ENCODE measurements around the gene CPD.

The CPD gene

GRCh38 chr17:30505868-30506417 is 127.2 kb downstream of the CPD start:
- no peak for DNase-seq (ENCODE audit: low read depth in 2 of 2)

- DNase-seq (ENCODE audit: low read depth in 2 of 2) = no peak
These were observed 127.8 kb downstream of the CPD start for GRCh38 chr17:30506481-30506880.

- no peak for DNase-seq (ENCODE audit: low read depth in 2 of 2)
These were observed 134.6 kb downstream of the CPD start for GRCh38 chr17:30513346-30513745.

- no peak for DNase-seq (ENCODE audit: low read depth in 2 of 2)
These were observed 136.3 kb downstream of the CPD start for GRCh38 chr17:30514895-30515596.

- no peak for DNase-seq (ENCODE audit: low read depth in 2 of 2)
These were observed 139.1 kb downstream of the CPD start for GRCh38 chr17:30517786-30518185.

- no peak for DNase-seq (ENCODE audit: low read depth in 2 of 2)
These were observed 140.4 kb downstream of the CPD start for GRCh38 chr17:30519166-30519565.

All from stimulated activated CD4-positive, alpha-beta T cell treated with anti-CD3 and anti-CD28 coated beads, Interleukin-12 subunit alpha, Interleukin-12 subunit beta, amount 100 ng/mL, for 24 hours (primary cell).